ENCODE results near the gene FAM89B.
A peak's percentile ranks its signal among the peaks of the same experiment; 100 is the strongest.

DNA sequence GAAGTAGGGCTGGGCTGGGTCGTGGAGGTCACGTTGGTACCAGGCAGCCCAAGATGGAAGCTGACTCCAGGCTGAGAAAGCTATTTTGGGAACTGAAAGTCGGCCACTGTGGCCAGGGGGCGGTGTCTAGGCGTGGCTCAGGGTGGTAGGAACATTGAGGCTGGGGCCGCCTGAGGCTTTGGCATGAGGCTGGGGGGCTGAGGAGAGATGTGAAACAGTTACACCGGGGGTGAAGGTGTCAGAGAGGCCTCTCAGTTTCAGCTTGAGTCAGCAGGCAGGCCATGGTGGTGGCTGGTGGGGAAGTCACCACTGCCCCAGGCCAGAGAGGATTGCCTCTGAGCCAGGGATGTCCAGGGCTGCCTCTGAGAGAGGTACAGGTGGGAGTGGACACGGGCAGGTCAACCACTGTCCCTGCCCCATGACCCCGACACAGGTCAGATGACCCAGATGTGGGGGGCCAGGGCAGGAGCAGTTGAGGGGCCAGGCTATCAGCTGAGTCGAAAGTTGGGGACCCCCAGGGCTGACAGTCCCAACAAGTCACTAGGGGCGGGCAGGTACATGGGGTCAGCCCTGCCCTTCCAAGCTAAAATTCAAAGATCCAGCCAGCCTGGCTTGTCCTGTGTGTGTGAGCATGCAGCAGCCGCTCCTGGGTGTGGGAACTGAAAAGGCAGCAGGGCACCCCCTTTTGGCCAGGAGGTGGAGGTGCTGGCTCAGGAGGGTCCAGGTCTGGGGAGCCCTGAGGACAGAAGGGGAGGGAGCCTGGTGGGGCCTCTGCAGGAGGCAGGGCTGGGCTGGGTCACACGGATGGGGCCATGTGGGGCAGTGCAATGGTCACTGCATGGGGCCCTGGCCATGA, 16.1 kb downstream of the FAM89B start:
- TF ChIP-seq, protein P1, sequence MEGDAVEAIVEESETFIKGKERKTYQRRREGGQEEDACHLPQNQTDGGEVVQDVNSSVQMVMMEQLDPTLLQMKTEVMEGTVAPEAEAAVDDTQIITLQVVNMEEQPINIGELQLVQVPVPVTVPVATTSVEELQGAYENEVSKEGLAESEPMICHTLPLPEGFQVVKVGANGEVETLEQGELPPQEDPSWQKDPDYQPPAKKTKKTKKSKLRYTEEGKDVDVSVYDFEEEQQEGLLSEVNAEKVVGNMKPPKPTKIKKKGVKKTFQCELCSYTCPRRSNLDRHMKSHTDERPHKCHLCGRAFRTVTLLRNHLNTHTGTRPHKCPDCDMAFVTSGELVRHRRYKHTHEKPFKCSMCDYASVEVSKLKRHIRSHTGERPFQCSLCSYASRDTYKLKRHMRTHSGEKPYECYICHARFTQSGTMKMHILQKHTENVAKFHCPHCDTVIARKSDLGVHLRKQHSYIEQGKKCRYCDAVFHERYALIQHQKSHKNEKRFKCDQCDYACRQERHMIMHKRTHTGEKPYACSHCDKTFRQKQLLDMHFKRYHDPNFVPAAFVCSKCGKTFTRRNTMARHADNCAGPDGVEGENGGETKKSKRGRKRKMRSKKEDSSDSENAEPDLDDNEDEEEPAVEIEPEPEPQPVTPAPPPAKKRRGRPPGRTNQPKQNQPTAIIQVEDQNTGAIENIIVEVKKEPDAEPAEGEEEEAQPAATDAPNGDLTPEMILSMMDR (IDR thresholded peaks at IDR 0.05 in 8 of 11, conservative IDR thresholded peaks at IDR 0.05 in 3 of 11) = peak; percentile 73 to 89 (median 83)
- TF ChIP-seq POLR2A (IDR thresholded peaks at IDR 0.05) = no peak

All from spleen (tissue), 7 donors.